GM19328 (cell line): ENCODE results near the gene HACD2.
A peak's percentile ranks its signal among the peaks of the same experiment; 100 is the strongest.
"Not testable (repeated sequence)": the region's sequence is repeated elsewhere in the genome, so short reads cannot be mapped to it uniquely, and the experiment has no call there.

ENCODE experiments used
- ATAC-seq: cut with Tn5 transposase; IDR thresholded peaks from one replicate; pipeline ENCODE4 v1.9.1; 2021; ENCODE audit warnings: mild to moderate bottlenecking, moderate library complexity; ENCODE audit not compliant: unreplicated experiment

HACD2 gene

GRCh38 chr3:123611674-123612073, 26.8 kb upstream of the HACD2 start:
- ATAC-seq, result not testable (repeated sequence)

GRCh38 chr3:123611082-123611481, 26.2 kb upstream of the HACD2 start:
- ATAC-seq, result no peak

- ATAC-seq, result peak; percentile 61
Measured at GRCh38 chr3:123610331-123610730, 25.5 kb upstream of the HACD2 start.

- no peak for ATAC-seq
Measured at GRCh38 chr3:123609063-123609462, 24.2 kb upstream of the HACD2 start.

GRCh38 chr3:123608263-123608937, 23.5 kb upstream of the HACD2 start:
- no peak for ATAC-seq

- ATAC-seq, result no peak
Measured at GRCh38 chr3:123606527-123606926, 21.7 kb upstream of the HACD2 start.

GRCh38 chr3:123605789-123606234, 21.0 kb upstream of the HACD2 start:
- peak; percentile 47 for ATAC-seq

GRCh38 chr3:123603153-123603552, 18.3 kb upstream of the HACD2 start:
- ATAC-seq, result not testable (repeated sequence)

- ATAC-seq, result no peak
Measured at GRCh38 chr3:123602325-123602724, 17.5 kb upstream of the HACD2 start.

- ATAC-seq, result not testable (repeated sequence)
Measured at GRCh38 chr3:123600863-123601262, 16.0 kb upstream of the HACD2 start.

- no peak for ATAC-seq
Measured at GRCh38 chr3:123597561-123597960, 12.7 kb upstream of the HACD2 start.

- ATAC-seq, result no peak
Measured at GRCh38 chr3:123595396-123596180, 10.7 kb upstream of the HACD2 start.

- ATAC-seq, result no peak
Measured at GRCh38 chr3:123593381-123593780, 8.5 kb upstream of the HACD2 start.

GRCh38 chr3:123590685-123591450, 6.0 kb upstream of the HACD2 start:
- ATAC-seq, result no peak

GRCh38 chr3:123587401-123587800, 2.5 kb upstream of the HACD2 start:
- no peak for ATAC-seq

- no peak for ATAC-seq
Measured at GRCh38 chr3:123586968-123587367, 2.1 kb upstream of the HACD2 start.

- ATAC-seq, result no peak
Measured at GRCh38 chr3:123586131-123586530, 1.3 kb upstream of the HACD2 start.

- ATAC-seq, result peak; percentile 31
Measured at GRCh38 chr3:123584284-123584987, 417 bp downstream of the HACD2 start.

- no peak for ATAC-seq
Measured at GRCh38 chr3:123583561-123583960, 1.3 kb downstream of the HACD2 start.

GRCh38 chr3:123582315-123582714, 2.5 kb downstream of the HACD2 start:
- ATAC-seq, result no peak

GRCh38 chr3:123576122-123576521, 8.7 kb downstream of the HACD2 start:
- ATAC-seq, result peak; percentile 84
